Daoy (cell line): Measurements from ENCODE around the gene SUGP2. TPM values are rescaled to one million over a fixed set of nuclear protein-coding genes. Genes with fewer than 3 reads are reported as not detected.
A peak's percentile ranks its signal among the peaks of the same experiment; 100 is the strongest.

Source experiments
- DNase-seq: peaks from one replicate; pipeline ENCODE4 v3.0.0-alpha.2; 2015; ENCODE audit warnings: low read depth
- total RNA-seq: library from RNA; depleted of rRNA; stranded (reverse); fragments of >200 nt; shearing (Covaris generic); gene quantifications from 2 replicates; pipeline ENCODE4 v1.2.3, GENCODE V29; 2014; rRNA removed

The SUGP2 gene
- total RNA-seq: 31.9 and 33.5 TPM in 2 replicates

DNA sequence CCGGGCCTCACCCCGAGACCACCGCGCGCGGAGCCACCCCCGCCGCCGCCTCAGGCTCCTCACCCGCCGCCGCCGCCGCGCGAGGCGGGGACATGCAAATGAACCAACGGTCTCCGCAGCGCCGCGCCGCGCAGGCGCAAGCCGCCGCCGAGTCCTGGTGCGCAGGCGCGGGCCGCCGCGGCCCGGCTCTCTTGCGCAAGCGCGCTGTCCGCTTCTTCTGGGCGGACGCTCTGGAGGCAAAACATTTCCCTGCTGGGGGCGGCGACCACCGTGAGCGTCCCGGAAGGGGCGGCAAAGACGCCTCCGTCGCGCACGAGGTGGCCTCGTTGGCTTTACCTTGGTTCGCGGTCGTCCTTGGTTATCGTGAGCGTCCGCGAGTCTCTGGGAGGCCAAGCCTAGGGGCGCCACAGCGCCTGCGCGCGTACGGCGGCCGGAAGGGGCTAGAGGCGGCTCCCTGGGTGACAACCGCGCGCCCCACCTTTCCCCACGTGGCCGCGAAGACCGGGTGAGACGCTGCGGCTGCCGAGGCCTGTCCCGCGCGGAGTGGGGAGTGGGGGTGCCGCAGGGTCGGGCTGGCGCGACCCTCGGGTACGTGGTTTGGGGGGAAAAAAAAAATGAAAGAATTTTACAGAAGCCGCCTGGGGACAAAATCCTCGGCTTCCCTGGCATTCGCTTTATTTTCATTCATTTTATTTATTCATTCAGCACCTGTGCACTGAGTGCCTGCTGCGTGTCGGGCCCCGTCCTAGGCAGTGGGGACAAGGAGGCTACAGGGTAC, at the start of gene SUGP2, which contains the start of gene ARMC6:
Gene SUGP2, minus strand, starts transcription at position 92 of the 778 bp plus-strand sequence. CDS start 2,446 bp downstream, outside the sequence.
Gene ARMC6, plus strand, starts transcription at position 178 of the 778 bp plus-strand sequence. CDS start 607 bp downstream, outside the sequence.
- DNase-seq: peak; percentile 97

DNA sequence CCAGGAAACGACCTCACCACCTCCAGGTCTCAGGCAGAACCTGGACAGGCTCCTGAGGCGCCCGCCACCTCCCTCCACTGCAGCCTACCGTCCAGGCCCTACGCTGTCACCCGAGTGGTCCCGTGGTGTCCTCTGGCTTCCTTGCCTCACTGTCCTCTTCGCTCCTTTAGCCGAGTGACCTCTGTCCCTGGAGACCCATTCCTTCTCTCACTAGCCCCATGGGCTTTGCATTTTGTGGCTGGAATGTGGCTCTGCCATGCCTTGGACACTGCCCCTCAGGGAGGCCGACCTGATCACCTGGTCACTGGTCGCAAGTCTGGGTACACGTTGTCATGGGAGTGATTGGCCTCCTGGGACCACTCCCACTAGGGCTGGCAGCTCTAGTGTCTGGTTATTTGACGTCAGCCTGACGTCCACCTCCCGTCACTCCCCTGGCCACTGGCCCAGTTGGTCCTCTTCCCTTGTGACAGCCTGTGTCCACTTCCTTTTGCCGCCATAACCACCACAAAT, 48.4 kb upstream of the SUGP2 start:
- DNase-seq: no peak

DNA sequence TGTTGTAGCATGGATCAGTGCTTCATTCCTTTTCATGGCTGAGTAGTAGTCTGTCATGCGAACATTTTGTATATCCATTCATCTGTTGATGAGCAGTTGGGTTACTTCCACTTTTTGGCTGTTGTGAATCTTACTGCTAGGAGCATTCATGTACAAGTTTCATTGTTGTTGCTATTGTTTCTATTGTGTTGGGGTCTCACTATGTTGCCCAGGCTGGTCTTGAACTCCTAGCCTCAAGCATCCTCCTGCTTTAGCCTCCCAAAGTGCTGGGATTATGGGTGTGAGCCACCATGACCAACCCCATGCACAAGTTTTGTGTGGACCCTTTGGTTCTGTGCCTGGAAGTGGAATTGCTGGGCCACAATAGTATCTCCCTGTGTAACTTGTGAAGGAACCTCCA, 46.3 kb upstream of the SUGP2 start:
- DNase-seq: no peak

DNA sequence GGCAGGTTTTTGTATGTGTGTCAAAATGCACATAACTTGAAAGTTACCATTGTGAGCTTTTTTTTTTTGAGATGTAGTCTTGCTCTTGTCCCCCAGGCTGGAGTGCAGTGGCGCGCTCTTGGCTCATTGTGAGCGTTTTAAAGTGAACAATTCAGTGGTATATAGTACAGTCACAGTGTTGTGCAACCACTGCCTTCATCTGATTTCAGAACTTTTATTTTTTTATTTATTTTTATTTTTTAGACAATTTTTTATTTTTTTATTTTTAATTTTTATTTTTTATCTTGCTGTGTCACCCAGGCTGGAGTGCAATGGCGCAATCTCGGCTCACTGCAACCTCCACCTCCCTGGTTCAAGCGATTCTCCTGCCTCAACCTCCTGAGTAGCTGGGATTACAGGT, 45.5 kb upstream of the SUGP2 start:
- DNase-seq: no peak

DNA sequence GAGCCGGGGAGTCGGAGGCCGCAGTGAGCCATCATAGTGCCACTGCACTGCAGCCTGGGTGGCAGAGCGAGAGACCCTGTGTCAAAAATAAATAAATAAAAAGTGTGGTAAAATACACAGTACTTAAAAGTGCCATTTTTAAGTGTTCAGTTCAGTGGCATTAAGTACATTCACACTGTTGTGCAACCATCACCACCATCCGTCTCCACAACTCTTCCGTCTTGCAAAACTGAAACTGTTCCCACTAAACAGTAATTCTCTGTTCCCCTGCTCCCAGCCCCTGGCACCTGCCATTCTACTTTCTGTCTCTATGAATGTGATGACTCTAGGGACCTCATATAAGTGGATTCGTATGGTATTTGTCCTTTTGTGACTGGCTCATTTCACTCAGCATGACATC, 43.8 kb upstream of the SUGP2 start:
- DNase-seq: no peak

GRCh38 chr19:19076476-19076875, 43.2 kb upstream of the SUGP2 start:
- no peak for DNase-seq

DNA sequence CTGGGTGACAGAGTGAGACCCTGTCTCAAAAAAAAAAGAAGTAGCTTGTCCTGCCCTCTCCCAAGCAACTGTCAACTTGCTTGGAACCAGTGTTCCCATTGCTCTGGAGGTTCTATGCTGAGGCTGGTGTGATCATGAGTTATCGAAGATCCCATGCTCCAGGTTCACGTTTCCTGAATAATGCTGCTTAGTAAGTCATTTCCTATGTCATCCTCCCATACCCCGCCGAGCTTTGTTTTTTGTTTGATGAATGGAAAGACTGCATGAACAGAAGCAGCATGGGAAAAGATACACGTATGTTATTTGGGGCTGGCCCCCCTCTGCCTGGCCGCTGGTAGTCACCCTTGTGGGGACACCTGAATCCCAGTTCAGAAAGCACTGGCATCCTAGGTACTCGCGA, 41.8 kb upstream of the SUGP2 start:
- DNase-seq: no peak

GRCh38 chr19:19074196-19074882, 41.0 kb upstream of the SUGP2 start:
- DNase-seq: no peak

DNA sequence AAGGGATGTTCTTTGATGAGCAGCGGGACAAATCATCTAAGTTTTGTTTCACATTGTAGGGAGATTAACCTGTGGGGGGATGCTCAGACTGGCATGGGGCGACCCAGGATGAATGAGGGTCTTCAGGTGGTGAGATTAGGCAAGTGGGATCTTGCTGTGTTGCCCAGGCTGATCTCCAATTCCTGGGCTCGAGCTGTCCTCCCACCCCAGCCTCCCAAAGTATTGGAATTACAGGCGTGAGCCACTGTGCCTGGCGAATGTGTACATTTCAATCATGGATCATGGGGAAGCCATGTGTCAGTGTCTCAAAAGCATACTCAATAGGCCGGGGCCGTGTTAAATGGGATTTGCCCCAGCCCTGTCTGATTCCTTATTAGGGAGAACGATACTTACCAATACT, 38.6 kb upstream of the SUGP2 start:
- DNase-seq: no peak

DNA sequence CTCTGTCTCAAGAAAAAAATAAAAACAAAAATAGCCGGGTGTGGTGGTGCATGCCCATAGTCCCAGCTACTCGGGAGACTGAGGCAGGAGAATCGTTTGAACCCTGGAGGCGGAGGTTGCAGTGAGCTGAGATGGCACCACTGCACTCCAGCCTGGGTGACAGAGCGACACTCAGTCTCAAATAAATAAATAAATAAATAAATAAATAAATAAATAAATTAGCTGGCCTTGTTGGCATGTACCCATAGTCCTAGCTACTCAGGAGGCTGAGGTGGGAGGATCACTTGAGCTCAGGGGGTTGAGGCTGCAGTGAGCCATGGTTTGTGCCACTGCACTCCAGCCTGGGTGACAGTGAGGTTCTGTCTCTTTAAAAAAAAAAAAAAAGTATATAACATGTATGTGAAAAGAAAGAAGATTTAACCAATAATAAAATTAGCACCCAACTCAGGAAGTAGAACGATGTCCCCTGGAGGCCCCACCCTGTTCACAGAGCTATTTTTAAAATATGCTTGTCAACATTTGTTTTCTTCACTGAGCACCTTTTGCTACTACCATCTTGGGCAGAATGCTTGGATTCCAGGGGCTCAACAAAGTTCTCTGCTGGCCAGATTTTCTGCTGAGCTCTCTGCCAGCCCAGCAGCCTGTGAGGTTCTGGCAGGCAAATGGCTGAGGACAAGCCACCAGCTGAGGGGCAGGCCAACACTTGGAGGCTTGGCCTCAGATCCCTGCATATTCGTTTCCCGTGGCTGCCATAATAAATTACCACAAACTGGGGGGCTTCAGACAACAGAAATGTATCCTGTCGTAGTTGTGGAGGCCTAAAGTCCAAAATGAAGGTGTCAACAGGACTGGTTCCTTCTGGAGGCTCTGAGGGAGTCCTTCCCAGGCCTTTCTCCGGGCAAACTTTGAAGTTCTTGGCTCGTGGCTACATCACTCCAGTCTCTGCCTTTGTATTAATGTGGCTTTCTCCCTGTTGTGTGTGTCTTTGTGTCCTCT, 35.6 kb upstream of the SUGP2 start:
- DNase-seq: no peak

DNA sequence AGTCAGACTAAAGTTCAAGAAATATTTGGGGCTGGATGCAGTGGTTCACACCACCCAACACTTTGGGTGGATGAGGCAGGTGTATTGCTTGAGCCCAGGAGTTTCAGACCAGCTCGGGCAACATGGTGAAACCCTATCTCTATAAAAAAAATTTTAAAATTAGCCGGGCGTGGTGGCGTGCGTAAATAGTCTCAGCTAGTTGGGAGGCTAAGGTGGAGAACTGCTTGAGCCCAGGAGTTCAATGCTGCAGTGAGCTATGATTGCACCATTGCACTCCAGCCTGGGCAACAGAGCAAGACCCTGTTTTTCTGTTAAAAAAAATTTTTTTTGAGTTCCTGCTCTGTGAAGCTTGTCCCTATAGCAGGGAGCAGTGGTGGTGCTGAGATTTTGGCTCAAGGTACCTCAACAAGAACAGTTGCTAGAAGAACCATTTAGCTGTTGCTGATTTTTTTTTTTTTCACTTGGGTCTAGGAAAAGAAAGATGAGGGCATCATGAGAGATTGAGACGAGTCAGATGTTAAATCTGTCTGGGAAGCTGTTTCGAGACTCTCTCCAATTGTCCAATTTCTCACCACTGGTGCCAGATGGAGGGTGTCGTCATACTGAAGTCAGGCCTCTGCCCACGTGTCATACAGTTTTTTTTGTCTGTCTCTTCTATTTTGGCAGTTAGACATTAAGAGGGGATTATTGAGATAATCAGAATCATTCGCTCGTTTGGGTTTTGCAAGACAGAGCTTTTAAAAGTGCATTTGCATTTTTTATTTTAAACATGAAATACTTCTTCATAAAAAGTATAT, 34.2 kb upstream of the SUGP2 start:
- no peak for DNase-seq

GRCh38 chr19:19064811-19065745, 31.8 kb upstream of the SUGP2 start:
- DNase-seq: peak; percentile 21

- DNase-seq: no peak
These were observed 30.9 kb upstream of the SUGP2 start for GRCh38 chr19:19064098-19064722.

DNA sequence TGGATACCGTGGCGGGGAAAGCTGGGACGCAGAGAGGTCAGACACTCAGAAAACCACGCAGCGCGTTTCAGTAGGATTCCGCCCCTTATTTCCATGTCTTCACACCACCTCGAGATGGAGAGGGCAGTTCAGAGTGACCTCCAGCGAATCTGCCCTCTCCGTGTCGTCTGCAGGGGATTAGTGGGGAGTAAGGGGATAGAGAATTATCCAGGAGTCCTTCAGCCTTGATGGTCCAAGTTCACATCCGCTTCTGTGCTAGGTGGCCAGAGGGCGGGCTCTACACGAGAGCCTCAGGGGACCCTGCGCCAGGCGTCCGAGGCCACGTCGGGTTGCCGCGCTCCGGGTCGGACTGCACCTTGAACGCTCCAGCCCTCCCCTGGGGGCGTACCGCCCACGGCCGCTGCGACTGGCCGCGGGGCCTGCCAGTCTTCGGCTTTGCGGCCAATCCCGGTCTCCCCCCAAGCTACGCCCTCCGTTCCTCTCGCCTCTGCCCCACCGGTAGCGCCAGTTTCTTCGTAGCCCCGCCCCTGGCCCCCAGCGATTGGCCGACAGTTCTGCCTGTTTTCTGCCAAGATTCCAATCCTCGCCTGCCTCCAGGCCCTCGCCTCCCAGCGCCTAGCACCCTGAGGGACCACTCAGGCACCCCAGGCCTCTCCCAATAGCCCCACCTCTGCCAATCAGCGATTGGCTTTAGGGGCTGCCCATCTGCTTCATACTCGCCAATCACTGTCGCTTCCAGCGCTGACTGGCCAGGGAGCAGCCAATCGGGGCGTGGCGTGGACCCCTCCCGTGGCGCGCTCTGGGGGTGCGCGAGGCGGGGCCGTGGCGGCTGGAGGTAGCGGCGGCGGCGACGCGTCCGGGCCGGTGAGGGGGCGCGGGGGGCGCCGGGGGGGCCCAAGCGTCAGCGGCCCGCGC, 30.1 kb upstream of the SUGP2 start, which contains the start of gene SLC25A42:
Gene SLC25A42, plus strand, starts transcription at position 812 of the 915 bp plus-strand sequence. CDS start 32,131 bp downstream, outside the sequence.
- peak; percentile 100 for DNase-seq

DNA sequence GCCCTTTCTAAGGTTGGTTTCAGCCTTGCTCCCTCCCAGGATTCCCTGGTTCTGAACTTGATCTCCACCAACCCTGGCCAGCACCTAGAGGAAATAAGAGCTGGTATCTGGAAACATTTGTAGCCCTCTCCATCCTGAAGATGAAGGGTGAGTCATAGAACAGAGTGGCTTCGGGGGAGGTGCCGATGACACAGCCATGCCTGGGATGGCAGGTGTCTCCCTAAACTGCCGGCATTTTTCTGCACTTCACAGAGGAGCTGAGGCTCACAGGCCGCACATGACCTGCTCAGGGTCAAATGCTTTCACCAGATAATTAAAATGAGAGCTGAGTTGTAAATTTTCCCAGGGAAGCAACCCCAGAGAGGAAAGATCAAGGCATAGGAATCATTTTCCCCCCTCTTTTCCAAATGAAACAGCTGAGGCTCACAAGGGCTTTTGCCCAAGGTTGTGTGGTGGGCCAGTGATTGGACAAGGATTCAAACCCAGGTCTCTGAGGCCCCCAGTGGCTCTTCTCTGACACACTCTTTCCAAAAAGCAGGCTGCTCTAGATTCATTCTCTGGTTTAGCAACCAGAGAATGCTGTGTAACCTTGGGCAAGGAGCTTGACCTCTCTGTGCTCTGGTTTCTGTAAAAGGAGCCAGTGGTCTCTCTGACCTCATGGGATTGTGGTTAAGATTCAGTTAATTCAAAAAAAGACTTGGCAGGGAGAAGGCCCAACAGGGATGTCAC, 29.3 kb upstream of the SUGP2 start:
- DNase-seq: peak; percentile 79

DNA sequence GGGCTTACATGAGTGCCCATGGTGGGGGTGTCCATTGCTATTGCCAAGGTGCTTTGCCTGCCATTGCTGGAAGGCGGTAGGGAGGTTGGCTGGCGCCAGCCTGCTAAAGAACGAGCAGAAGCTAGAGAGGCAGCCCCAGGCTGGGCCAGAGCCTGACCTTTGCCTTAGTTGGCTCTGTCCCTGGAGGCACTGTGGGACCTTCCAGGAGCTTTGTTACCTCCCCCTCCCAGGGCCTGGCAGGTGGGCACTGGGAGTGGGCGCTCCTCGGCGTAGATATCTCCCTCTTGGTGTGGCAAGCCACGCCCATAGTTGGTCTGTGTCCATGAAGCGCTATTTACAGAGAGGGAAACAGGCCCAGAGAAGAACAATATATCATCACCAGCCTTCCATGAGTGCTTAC, 28.2 kb upstream of the SUGP2 start:
- DNase-seq: no peak
